SU-DHL-6 (cell line): Measurements from ENCODE around the gene RAMP3.
"Not testable (repeated sequence)": the region's sequence is repeated elsewhere in the genome, so short reads cannot be mapped to it uniquely, and the experiment has no call there.

Source experiments
- H2AFZ ChIP-seq: fragments of 200-600 bp; sonication (generic); 2 replicates; pipeline ENCODE4 v1.6.1; 2014; ENCODE audit warnings: low read depth, mild to moderate bottlenecking, moderate library complexity, mixed read lengths, antibody characterized with exemption, low read length; ENCODE audit not compliant: severe bottlenecking
- H3F3A ChIP-seq: fragments of 200-600 bp; shearing (Covaris generic); 2 replicates; pipeline ENCODE4 v1.6.0; 2016; ENCODE audit warnings: antibody characterized with exemption, mild to moderate bottlenecking; ENCODE audit not compliant: insufficient read depth
- H3K27ac ChIP-seq: fragments of 200-600 bp; sonication (generic); 2 replicates; pipeline ENCODE4 v1.5.1; 2016; ENCODE audit warnings: low read depth, mild to moderate bottlenecking, low read length, moderate library complexity, mixed read lengths
- H3K27me3 ChIP-seq: fragments of 200-600 bp; sonication (generic), shearing (Covaris generic); 2 replicates; pipeline ENCODE4 v1.6.0; 2014; ENCODE audit warnings: mild to moderate bottlenecking, low read length
- H3K36me3 ChIP-seq: fragments of 200-600 bp; sonication (generic); 2 replicates; pipeline ENCODE4 v1.6.1; 2014; ENCODE audit warnings: mild to moderate bottlenecking, low read length, mixed read lengths
- H3K4me2 ChIP-seq: fragments of 300-600, 200-600 bp; shearing (Covaris generic), sonication (generic); 2 replicates; pipeline ENCODE4 v1.6.0; 2014; ENCODE audit warnings: low read length, low read depth, mild to moderate bottlenecking; ENCODE audit not compliant: poor library complexity, severe bottlenecking
- H3K4me3 ChIP-seq: fragments of 200-600 bp; sonication (generic); 2 replicates; pipeline ENCODE4 v1.5.1; 2014; ENCODE audit warnings: antibody characterized with exemption, low read length, mild to moderate bottlenecking, mixed read lengths; ENCODE audit not compliant: insufficient read depth, poor library complexity, severe bottlenecking
- H3K79me2 ChIP-seq: fragments of 200-600 bp; sonication (generic); 2 replicates; pipeline ENCODE4 v1.6.1; 2014; ENCODE audit warnings: mild to moderate bottlenecking, low read length, moderate library complexity; ENCODE audit not compliant: insufficient read depth
- H3K9ac ChIP-seq: fragments of 200-600 bp; sonication (generic); 2 replicates; pipeline ENCODE4 v1.7.0; 2014; ENCODE audit warnings: mild to moderate bottlenecking, low read length
- H3K9me2 ChIP-seq: fragments of 200-600 bp; sonication (generic); replicated peaks from 2 replicates; pipeline ENCODE4 v1.6.1; 2014; ENCODE audit warnings: low read length; ENCODE audit not compliant: insufficient read depth
- H3K9me3 ChIP-seq: fragments of 200-600 bp; sonication (generic); 2 replicates; pipeline ENCODE4 v1.6.1; 2014; ENCODE audit warnings: low read length, mixed read lengths; ENCODE audit not compliant: insufficient read depth
- H4K20me1 ChIP-seq: fragments of 200-600 bp; sonication (generic); 2 replicates; pipeline ENCODE4 v1.6.1; 2014; ENCODE audit warnings: low read depth, mild to moderate bottlenecking, antibody characterized with exemption, low read length, moderate library complexity, mixed read lengths
- EZH2phosphoT487 ChIP-seq: fragments of 200-600 bp; sonication (generic), shearing (Covaris generic); conservative IDR thresholded peaks from 2 replicates; pipeline ENCODE4 v1.6.1; 2018; ENCODE audit warnings: mild to moderate bottlenecking, antibody characterized with exemption, low read length, moderate library complexity, mixed read lengths
- TF ChIP-seq, protein P1 (sequence below): fragments of 200-600 bp; sonication (generic); IDR thresholded peaks from one replicate; pipeline ENCODE4 v1.5.1; 2017; ENCODE audit warnings: antibody characterized with exemption, mild to moderate bottlenecking, low read length, moderate library complexity; ENCODE audit not compliant: insufficient read depth, poor library complexity, severe bottlenecking

RAMP3 gene

GRCh38 chr7:45203036-45203435, 45.4 kb downstream of the RAMP3 start:
- H3K4me2 ChIP-seq, result no peak overlapping the region
- H3K36me3 ChIP-seq, result no peaks in the 10 kb centered on the region
- no peaks in the 10 kb centered on the region for H3K79me2 ChIP-seq
- H3K4me3 ChIP-seq, result no peak overlapping the region
- H3K9me2 ChIP-seq, result no peaks in the 10 kb centered on the region
- no peaks in the 10 kb centered on the region for H3K9me3 ChIP-seq
- no peak overlapping the region for H3K27ac ChIP-seq
- H3F3A ChIP-seq, result no peaks in the 10 kb centered on the region
- H3K9ac ChIP-seq, result no peak overlapping the region
- peaks cover 6% of the 10 kb centered on the region; the same call in 1 of the 2 replicates for H3K27me3 ChIP-seq
- no peak for TF ChIP-seq EZH2phosphoT487
- TF ChIP-seq, protein P1, sequence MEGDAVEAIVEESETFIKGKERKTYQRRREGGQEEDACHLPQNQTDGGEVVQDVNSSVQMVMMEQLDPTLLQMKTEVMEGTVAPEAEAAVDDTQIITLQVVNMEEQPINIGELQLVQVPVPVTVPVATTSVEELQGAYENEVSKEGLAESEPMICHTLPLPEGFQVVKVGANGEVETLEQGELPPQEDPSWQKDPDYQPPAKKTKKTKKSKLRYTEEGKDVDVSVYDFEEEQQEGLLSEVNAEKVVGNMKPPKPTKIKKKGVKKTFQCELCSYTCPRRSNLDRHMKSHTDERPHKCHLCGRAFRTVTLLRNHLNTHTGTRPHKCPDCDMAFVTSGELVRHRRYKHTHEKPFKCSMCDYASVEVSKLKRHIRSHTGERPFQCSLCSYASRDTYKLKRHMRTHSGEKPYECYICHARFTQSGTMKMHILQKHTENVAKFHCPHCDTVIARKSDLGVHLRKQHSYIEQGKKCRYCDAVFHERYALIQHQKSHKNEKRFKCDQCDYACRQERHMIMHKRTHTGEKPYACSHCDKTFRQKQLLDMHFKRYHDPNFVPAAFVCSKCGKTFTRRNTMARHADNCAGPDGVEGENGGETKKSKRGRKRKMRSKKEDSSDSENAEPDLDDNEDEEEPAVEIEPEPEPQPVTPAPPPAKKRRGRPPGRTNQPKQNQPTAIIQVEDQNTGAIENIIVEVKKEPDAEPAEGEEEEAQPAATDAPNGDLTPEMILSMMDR, result no peak
- H4K20me1 ChIP-seq, result no peaks in the 10 kb centered on the region
- no peak overlapping the region for H2AFZ ChIP-seq

GRCh38 chr7:45203459-45203858, 45.9 kb downstream of the RAMP3 start:
- Histone ChIP-seq H3K79me2 (no peaks in the 10 kb centered on the region), H3K4me3 (no peak overlapping the region), H3K9ac (no peak overlapping the region), H4K20me1 (no peaks in the 10 kb centered on the region), H3K9me2 (no peaks in the 10 kb centered on the region), H3F3A (no peaks in the 10 kb centered on the region), H2AFZ (no peak overlapping the region), H3K9me3 (no peaks in the 10 kb centered on the region), H3K4me2 (no peak overlapping the region), H3K27me3 (peaks cover 6% of the 10 kb centered on the region; the same call in 1 of the 2 replicates), H3K27ac (no peak overlapping the region), H3K36me3 (no peaks in the 10 kb centered on the region)
- no peak for TF ChIP-seq EZH2phosphoT487
- TF ChIP-seq, protein P1, result no peak

DNA sequence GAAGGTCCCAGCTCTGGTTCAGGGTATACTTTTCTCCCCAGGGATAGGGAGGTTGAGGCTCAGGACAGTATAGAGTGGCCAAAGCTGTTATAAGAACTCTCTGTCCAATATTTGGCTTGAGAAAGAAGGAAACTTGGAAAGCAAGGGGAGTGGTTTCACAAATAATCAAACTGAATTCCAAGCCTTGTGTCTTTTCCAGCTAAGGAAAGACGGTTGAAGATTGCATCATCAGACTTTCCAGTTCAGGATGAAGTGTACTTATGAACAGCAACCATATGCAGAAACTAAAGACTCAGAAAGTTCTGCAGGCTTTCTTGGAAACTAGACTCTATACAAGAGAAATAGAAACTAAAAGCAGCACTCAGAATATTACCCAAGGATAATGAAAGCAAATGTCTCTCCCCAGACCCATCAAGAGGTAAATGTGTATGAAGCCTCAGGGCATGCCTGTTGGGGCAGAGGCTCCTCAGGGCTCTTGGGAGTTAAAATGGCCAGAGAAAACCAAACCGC, 46.4 kb downstream of the RAMP3 start:
- Histone ChIP-seq H2AFZ (no peak overlapping the region), H3K4me2 (no peak overlapping the region)

GRCh38 chr7:45206266-45206665, 48.7 kb downstream of the RAMP3 start:
- not testable (repeated sequence) for H4K20me1 ChIP-seq, H2AFZ ChIP-seq, H3K4me2 ChIP-seq, H3K79me2 ChIP-seq, H3K27me3 ChIP-seq, H3K9me3 ChIP-seq, H3K4me3 ChIP-seq, H3K9ac ChIP-seq, H3K27ac ChIP-seq, H3K36me3 ChIP-seq, H3K9me2 ChIP-seq, H3F3A ChIP-seq

More for the DNA sequence above, 46.4 kb downstream of the RAMP3 start:
- Histone ChIP-seq H3K36me3 (no peaks in the 10 kb centered on the region), H3K27me3 (peaks cover 6% of the 10 kb centered on the region; the same call in 1 of the 2 replicates), H3K9me3 (no peaks in the 10 kb centered on the region), H3K9ac (no peak overlapping the region), H3K9me2 (no peaks in the 10 kb centered on the region), H3K79me2 (no peaks in the 10 kb centered on the region), H3F3A (no peaks in the 10 kb centered on the region), H3K4me3 (no peak overlapping the region), H4K20me1 (no peaks in the 10 kb centered on the region), H3K27ac (no peak overlapping the region)
- TF ChIP-seq, protein P1, result no peak
- no peak for TF ChIP-seq EZH2phosphoT487

- not testable (repeated sequence) for H3K27me3 ChIP-seq
Measured at GRCh38 chr7:45209909-45210308, 52.3 kb downstream of the RAMP3 start.

More at GRCh38 chr7:45209909-45210308, 52.3 kb downstream of the RAMP3 start:
- H3K36me3 ChIP-seq, H2AFZ ChIP-seq, H3K4me2 ChIP-seq, H3F3A ChIP-seq, H4K20me1 ChIP-seq, H3K9ac ChIP-seq, H3K4me3 ChIP-seq, H3K27ac ChIP-seq, H3K79me2 ChIP-seq, H3K9me2 ChIP-seq, H3K9me3 ChIP-seq: not testable (repeated sequence)
